WTC11 (cell line): ENCODE measurements around the gene NKAIN4. TPM values are rescaled to one million over a fixed set of nuclear protein-coding genes. Genes with fewer than 3 reads are reported as not detected.

Experiments used
- ATAC-seq: fragments of 200-7000 bp; cut with Tn5 transposase; 2 replicates; pipeline ENCODE4 v1.10.0; 2021; ENCODE audit warnings: mild to moderate bottlenecking, moderate library complexity
- CTCF ChIA-PET: fragments of 300-600 bp; sonication (Branson Sonifier 250); formaldehyde crosslinking; loops from one replicate; lab custom pipeline; 2021; ENCODE audit warnings: antibody characterized with exemption; lab: Charles Lee
- POLR2A ChIA-PET: fragments of 350-600 bp; sonication (Branson Sonifier 250); formaldehyde crosslinking; loops from one replicate; lab custom pipeline; 2021; ENCODE audit warnings: antibody characterized with exemption; lab: Charles Lee
- DNase-seq: peaks from one replicate; pipeline ENCODE4 v3.0.0; 2021; ENCODE audit warnings: low spot score
- H3K27ac Mint-ChIP-seq: 2 replicates; pipeline ENCODE4 v1.8.0; 2021; ENCODE audit warnings: mixed read lengths
- H3K27me3 Mint-ChIP-seq: 2 replicates; pipeline ENCODE4 v1.8.0; 2021; ENCODE audit warnings: low read depth, mild to moderate bottlenecking, moderate library complexity, mixed read lengths
- H3K36me3 Mint-ChIP-seq: 2 replicates; pipeline ENCODE4 v1.8.0; 2021; ENCODE audit warnings: mixed read lengths
- H3K4me1 Mint-ChIP-seq: 2 replicates; pipeline ENCODE4 v1.8.0; 2022; ENCODE audit warnings: mixed read lengths
- H3K4me3 Mint-ChIP-seq: 2 replicates; pipeline ENCODE4 v1.8.0; 2021; ENCODE audit warnings: mild to moderate bottlenecking, moderate library complexity, mixed read lengths
- H3K9me3 Mint-ChIP-seq: 2 replicates; pipeline ENCODE4 v1.8.0; 2021; ENCODE audit warnings: mixed read lengths
- ATF1 ChIP-seq: sonication (generic); formaldehyde crosslinking; IDR thresholded peaks from 2 replicates; pipeline ENCODE4 v1.8.1; 2023; ENCODE audit warnings: mild to moderate bottlenecking, moderate library complexity, missing genetic modification reagents
- CBFB ChIP-seq: sonication (generic); formaldehyde crosslinking; IDR thresholded peaks from 2 replicates; pipeline ENCODE4 v1.8.1; 2022; ENCODE audit warnings: mild to moderate bottlenecking, low read depth, missing genetic modification reagents
- FOXP4 ChIP-seq: sonication (generic); formaldehyde crosslinking; IDR thresholded peaks from 2 replicates; pipeline ENCODE4 v1.8.0; 2022; ENCODE audit warnings: mild to moderate bottlenecking, missing genetic modification reagents
- NFE2L1 ChIP-seq: sonication (generic); formaldehyde crosslinking; IDR thresholded peaks from 2 replicates; pipeline ENCODE4 v1.8.1; 2023; ENCODE audit warnings: missing genetic modification reagents
- NFYB ChIP-seq: sonication (generic); formaldehyde crosslinking; conservative IDR thresholded peaks from 2 replicates; pipeline ENCODE4 v1.8.0; 2022; ENCODE audit warnings: low read depth, missing genetic modification reagents
- NR1H2 ChIP-seq: sonication (generic); formaldehyde crosslinking; IDR thresholded peaks from 2 replicates; pipeline ENCODE4 v1.9.0; 2021; ENCODE audit warnings: mild to moderate bottlenecking, moderate library complexity, missing genetic modification reagents
- OVOL2 ChIP-seq: fragments of 250-450 bp; sonication (Bioruptor Pico); IDR thresholded peaks from 2 replicates; pipeline ENCODE4 v1.9.0; 2021; ENCODE audit warnings: mild to moderate bottlenecking, borderline replicate concordance
- ZNF138 ChIP-seq: sonication (generic); formaldehyde crosslinking; conservative IDR thresholded peaks from 2 replicates; pipeline ENCODE4 v1.8.1; 2022; ENCODE audit warnings: mild to moderate bottlenecking, moderate library complexity, missing genetic modification reagents
- ZNF263 ChIP-seq: sonication (generic); formaldehyde crosslinking; IDR thresholded peaks from 2 replicates; pipeline ENCODE4 v1.8.1; 2022; ENCODE audit warnings: low read depth, mild to moderate bottlenecking, moderate library complexity, missing genetic modification reagents
- ZNF317 ChIP-seq: sonication (generic); formaldehyde crosslinking; IDR thresholded peaks from 2 replicates; pipeline ENCODE4 v1.8.1; 2023; ENCODE audit warnings: low read depth, mild to moderate bottlenecking, moderate library complexity, missing genetic modification reagents, borderline replicate concordance
- ZNF671 ChIP-seq: fragments of 250-450 bp; sonication (Bioruptor Pico); IDR thresholded peaks from 2 replicates; pipeline ENCODE4 v1.8.0; 2021; ENCODE audit warnings: mild to moderate bottlenecking
- total RNA-seq: library from RNA; stranded (reverse); gene quantifications from 3 replicates; pipeline ENCODE4 v1.2.3, GENCODE V29; 2021
- TF ChIP-seq, protein P1 (sequence below): fragments of 250-450 bp; sonication (Bioruptor Pico); IDR thresholded peaks from 2 replicates; pipeline ENCODE4 v2.1.2; 2022; ENCODE audit warnings: mild to moderate bottlenecking, moderate library complexity
- TF ChIP-seq, protein P2 (sequence below): sonication (generic); formaldehyde crosslinking; IDR thresholded peaks from 2 replicates; pipeline ENCODE4 v1.8.0; 2023; ENCODE audit warnings: missing genetic modification reagents
- TF ChIP-seq, protein P3 (sequence below): sonication (generic); formaldehyde crosslinking; IDR thresholded peaks from 2 replicates; pipeline ENCODE4 v1.8.0; 2022; ENCODE audit warnings: missing genetic modification reagents
- TF ChIP-seq, protein P4 (sequence below): sonication (generic); formaldehyde crosslinking; IDR thresholded peaks from 2 replicates; pipeline ENCODE4 v1.8.1; 2023; ENCODE audit warnings: mild to moderate bottlenecking, moderate library complexity, missing genetic modification reagents

Gene NKAIN4
- total RNA-seq, 1 experiment from 2014 or later: 7.2 TPM

GRCh38 chr20:63288581-63289251, 34.5 kb upstream of the NKAIN4 start:
- Mint-ChIP-seq H3K27me3 (no peaks in the 10 kb centered on the region), H3K4me3 (no peak overlapping the region), H3K9me3 (no peaks in the 10 kb centered on the region), H3K4me1 (peaks cover 4% of the 10 kb centered on the region; the same call in 1 of the 2 replicates), H3K36me3 (peaks cover 14% of the 10 kb centered on the region), H3K27ac (no peak overlapping the region)
- CTCF ChIA-PET: interaction anchor here (1.4 to 5.0 kb wide), 2 partner anchors 58 to 66 kb away, joined by 4 to 59 read pairs; no protein-coding TSS in a partner anchor
- no peak for TF ChIP-seq NR1H2
- no peak for TF ChIP-seq ZNF138 (CRISPR knock-in tag)
- DNase-seq: no peak
- ATAC-seq: no peak
- POLR2A ChIA-PET: no interaction called here

DNA sequence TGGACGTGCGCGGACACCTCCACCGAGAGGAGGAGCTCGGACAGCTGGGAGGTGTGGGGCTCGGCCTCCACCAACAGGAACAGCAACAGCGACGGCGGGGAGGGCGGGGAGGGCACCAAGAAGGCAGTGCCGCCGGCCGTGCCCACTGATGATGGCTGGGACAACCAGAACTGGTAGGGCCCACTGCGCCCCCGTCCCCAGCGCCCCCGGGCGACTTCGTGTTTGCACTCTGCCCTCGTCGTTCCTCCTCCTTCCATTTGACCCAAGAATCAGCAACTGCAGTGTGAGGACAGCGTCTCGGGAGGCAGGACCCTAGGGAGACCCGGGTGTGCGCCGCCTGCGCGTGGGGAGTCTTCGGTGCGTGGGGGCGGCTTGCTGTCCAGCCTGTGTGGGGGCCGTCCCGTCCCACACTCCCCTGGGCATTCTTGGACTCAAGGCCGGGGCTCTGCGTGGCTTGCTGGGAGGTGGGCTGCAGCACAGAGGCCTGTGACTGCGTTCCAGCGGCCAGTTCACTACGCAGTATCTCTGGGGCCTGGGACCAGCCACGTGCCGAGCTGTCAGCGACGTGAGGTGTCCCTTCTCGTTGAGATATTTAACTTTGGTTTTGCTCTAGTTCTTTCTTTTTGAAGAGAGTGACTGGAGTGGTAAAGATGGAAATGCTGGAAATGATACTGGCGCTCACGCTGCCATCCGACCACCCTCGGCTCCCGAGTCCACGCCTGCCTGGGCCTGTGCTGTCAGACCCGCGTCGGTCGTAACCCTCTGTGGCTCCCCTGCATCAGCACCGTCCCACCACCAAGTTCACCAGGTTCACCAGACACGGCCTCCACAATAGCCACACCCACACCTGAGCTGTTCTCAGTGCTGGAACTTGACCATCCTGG, 33.7 kb upstream of the NKAIN4 start:
- Mint-ChIP-seq H3K4me3 (no peak overlapping the region), H3K27me3 (no peaks in the 10 kb centered on the region), H3K9me3 (no peaks in the 10 kb centered on the region), H3K36me3 (peaks cover 15% of the 10 kb centered on the region), H3K4me1 (peaks cover 4% of the 10 kb centered on the region; the same call in 1 of the 2 replicates), H3K27ac (no peak overlapping the region)
- ATAC-seq (no peak), DNase-seq (no peak)
- CTCF ChIA-PET: interaction anchor here (0.5 to 5.0 kb wide), 5 partner anchors 57 to 871 kb away, joined by 3 to 59 read pairs (median 4); no protein-coding TSS in a partner anchor
- TF ChIP-seq, protein P1, sequence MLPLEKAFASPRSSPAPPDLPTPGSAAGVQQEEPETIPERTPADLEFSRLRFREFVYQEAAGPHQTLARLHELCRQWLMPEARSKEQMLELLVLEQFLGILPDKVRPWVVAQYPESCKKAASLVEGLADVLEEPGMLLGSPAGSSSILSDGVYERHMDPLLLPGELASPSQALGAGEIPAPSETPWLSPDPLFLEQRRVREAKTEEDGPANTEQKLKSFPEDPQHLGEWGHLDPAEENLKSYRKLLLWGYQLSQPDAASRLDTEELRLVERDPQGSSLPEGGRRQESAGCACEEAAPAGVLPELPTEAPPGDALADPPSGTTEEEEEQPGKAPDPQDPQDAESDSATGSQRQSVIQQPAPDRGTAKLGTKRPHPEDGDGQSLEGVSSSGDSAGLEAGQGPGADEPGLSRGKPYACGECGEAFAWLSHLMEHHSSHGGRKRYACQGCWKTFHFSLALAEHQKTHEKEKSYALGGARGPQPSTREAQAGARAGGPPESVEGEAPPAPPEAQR: no peak
- TF ChIP-seq FOXP4: no peak
- TF ChIP-seq NFE2L1 (CRISPR knock-in tag): no peak
- TF ChIP-seq NFYB (CRISPR knock-in tag): no peak
- TF ChIP-seq, protein P2, sequence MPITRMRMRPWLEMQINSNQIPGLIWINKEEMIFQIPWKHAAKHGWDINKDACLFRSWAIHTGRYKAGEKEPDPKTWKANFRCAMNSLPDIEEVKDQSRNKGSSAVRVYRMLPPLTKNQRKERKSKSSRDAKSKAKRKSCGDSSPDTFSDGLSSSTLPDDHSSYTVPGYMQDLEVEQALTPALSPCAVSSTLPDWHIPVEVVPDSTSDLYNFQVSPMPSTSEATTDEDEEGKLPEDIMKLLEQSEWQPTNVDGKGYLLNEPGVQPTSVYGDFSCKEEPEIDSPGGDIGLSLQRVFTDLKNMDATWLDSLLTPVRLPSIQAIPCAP: no peak
- TF ChIP-seq ZNF263 (CRISPR knock-in tag): no peak
- no peak for TF ChIP-seq CBFB
- TF ChIP-seq ZNF671 (CRISPR knock-in tag): no peak
- no peak for TF ChIP-seq ATF1 (CRISPR knock-in tag)
- TF ChIP-seq, protein P3, sequence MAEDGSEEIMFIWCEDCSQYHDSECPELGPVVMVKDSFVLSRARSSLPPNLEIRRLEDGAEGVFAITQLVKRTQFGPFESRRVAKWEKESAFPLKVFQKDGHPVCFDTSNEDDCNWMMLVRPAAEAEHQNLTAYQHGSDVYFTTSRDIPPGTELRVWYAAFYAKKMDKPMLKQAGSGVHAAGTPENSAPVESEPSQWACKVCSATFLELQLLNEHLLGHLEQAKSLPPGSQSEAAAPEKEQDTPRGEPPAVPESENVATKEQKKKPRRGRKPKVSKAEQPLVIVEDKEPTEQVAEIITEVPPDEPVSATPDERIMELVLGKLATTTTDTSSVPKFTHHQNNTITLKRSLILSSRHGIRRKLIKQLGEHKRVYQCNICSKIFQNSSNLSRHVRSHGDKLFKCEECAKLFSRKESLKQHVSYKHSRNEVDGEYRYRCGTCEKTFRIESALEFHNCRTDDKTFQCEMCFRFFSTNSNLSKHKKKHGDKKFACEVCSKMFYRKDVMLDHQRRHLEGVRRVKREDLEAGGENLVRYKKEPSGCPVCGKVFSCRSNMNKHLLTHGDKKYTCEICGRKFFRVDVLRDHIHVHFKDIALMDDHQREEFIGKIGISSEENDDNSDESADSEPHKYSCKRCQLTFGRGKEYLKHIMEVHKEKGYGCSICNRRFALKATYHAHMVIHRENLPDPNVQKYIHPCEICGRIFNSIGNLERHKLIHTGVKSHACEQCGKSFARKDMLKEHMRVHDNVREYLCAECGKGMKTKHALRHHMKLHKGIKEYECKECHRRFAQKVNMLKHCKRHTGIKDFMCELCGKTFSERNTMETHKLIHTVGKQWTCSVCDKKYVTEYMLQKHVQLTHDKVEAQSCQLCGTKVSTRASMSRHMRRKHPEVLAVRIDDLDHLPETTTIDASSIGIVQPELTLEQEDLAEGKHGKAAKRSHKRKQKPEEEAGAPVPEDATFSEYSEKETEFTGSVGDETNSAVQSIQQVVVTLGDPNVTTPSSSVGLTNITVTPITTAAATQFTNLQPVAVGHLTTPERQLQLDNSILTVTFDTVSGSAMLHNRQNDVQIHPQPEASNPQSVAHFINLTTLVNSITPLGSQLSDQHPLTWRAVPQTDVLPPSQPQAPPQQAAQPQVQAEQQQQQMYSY: no peak
- TF ChIP-seq OVOL2 (CRISPR knock-in tag): no peak
- TF ChIP-seq ZNF317 (CRISPR knock-in tag): no peak
- TF ChIP-seq, protein P4, sequence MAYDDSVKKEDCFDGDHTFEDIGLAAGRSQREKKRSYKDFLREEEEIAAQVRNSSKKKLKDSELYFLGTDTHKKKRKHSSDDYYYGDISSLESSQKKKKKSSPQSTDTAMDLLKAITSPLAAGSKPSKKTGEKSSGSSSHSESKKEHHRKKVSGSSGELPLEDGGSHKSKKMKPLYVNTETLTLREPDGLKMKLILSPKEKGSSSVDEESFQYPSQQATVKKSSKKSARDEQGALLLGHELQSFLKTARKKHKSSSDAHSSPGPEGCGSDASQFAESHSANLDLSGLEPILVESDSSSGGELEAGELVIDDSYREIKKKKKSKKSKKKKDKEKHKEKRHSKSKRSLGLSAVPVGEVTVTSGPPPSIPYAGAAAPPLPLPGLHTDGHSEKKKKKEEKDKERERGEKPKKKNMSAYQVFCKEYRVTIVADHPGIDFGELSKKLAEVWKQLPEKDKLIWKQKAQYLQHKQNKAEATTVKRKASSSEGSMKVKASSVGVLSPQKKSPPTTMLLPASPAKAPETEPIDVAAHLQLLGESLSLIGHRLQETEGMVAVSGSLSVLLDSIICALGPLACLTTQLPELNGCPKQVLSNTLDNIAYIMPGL (CRISPR knock-in tag): no peak
- POLR2A ChIA-PET: no interaction called here
